Activated naive CD8-positive, alpha-beta T cell treated with anti-CD3 and anti-CD28 coated beads for 36 hours (primary cell): ENCODE data around the gene MAPT. TPM values are rescaled to one million over a fixed set of nuclear protein-coding genes. Genes with fewer than 3 reads are reported as not detected.
"Not testable (repeated sequence)": the region's sequence is repeated elsewhere in the genome, so short reads cannot be mapped to it uniquely, and the experiment has no call there.

Source experiments
- DNase-seq: peaks from one replicate; pipeline ENCODE4 v3.0.0; 2021
- H3K27ac Mint-ChIP-seq: one replicate; pipeline ENCODE4 v1.8.0; 2022; ENCODE audit warnings: mild to moderate bottlenecking, moderate library complexity, mixed read lengths
- H3K27me3 Mint-ChIP-seq: one replicate; pipeline ENCODE4 v1.8.0; 2022; ENCODE audit warnings: mild to moderate bottlenecking, mixed read lengths
- H3K36me3 Mint-ChIP-seq: one replicate; pipeline ENCODE4 v1.8.0; 2021; ENCODE audit warnings: mild to moderate bottlenecking, mixed read lengths
- H3K4me1 Mint-ChIP-seq: one replicate; pipeline ENCODE4 v1.8.0; 2021; ENCODE audit warnings: mixed read lengths
- H3K4me3 Mint-ChIP-seq: one replicate; pipeline ENCODE4 v1.8.0; 2022; ENCODE audit warnings: mild to moderate bottlenecking, moderate library complexity, mixed read lengths
- H3K9me3 Mint-ChIP-seq: one replicate; pipeline ENCODE4 v1.8.0; 2022; ENCODE audit warnings: mixed read lengths
- total RNA-seq, 2 experiments: library from RNA; stranded (reverse); gene quantifications; one replicate each; pipeline ENCODE4 v1.2.3, GENCODE V29; 2021

The MAPT gene
- total RNA-seq, 2 experiments from 2014 or later: 0.68 to 0.88 TPM

- no peak overlapping the region for H3K27ac Mint-ChIP-seq
- peaks cover 3% of the 10 kb centered on the region for H3K27me3 Mint-ChIP-seq
These were observed 25.7 kb downstream of the MAPT start for GRCh38 chr17:45920083-45920482.

GRCh38 chr17:45923511-45924268 is 29.3 kb downstream of the MAPT start:
- Mint-ChIP-seq H3K27ac (no peak overlapping the region), H3K4me1 (no peaks in the 10 kb centered on the region), H3K9me3 (peaks cover 10% of the 10 kb centered on the region), H3K27me3 (no peaks in the 10 kb centered on the region), H3K36me3 (peaks cover 5% of the 10 kb centered on the region), H3K4me3 (no peak overlapping the region)
- no peak for DNase-seq

More at GRCh38 chr17:45920083-45920482, 25.7 kb downstream of the MAPT start:
- Mint-ChIP-seq H3K9me3 (no peaks in the 10 kb centered on the region), H3K4me1 (no peaks in the 10 kb centered on the region), H3K36me3 (no peaks in the 10 kb centered on the region), H3K4me3 (no peak overlapping the region)
- DNase-seq: no peak

- no peaks in the 10 kb centered on the region for H3K4me1 Mint-ChIP-seq
- peaks cover 10% of the 10 kb centered on the region for H3K9me3 Mint-ChIP-seq
- H3K4me3 Mint-ChIP-seq: no peak overlapping the region
These were observed 30.0 kb downstream of the MAPT start for GRCh38 chr17:45924332-45924820.

GRCh38 chr17:45925311-45925710 is 31.0 kb downstream of the MAPT start:
- no peaks in the 10 kb centered on the region for H3K4me1 Mint-ChIP-seq
- H3K9me3 Mint-ChIP-seq: peaks cover 10% of the 10 kb centered on the region
- H3K27ac Mint-ChIP-seq: no peak overlapping the region
- peaks cover 5% of the 10 kb centered on the region for H3K36me3 Mint-ChIP-seq
- no peaks in the 10 kb centered on the region for H3K27me3 Mint-ChIP-seq
- no peak for DNase-seq
- no peak overlapping the region for H3K4me3 Mint-ChIP-seq

More at GRCh38 chr17:45924332-45924820, 30.0 kb downstream of the MAPT start:
- Mint-ChIP-seq H3K27me3 (no peaks in the 10 kb centered on the region), H3K27ac (no peak overlapping the region), H3K36me3 (peaks cover 5% of the 10 kb centered on the region)
- DNase-seq: no peak

GRCh38 chr17:45927247-45927646 is 32.9 kb downstream of the MAPT start:
- Mint-ChIP-seq H3K27ac (no peak overlapping the region), H3K9me3 (peaks cover 10% of the 10 kb centered on the region), H3K4me1 (no peaks in the 10 kb centered on the region), H3K36me3 (peaks cover 5% of the 10 kb centered on the region), H3K27me3 (peaks cover 7% of the 10 kb centered on the region), H3K4me3 (no peak overlapping the region)
- DNase-seq: no peak

- Mint-ChIP-seq H3K36me3 (peaks cover 5% of the 10 kb centered on the region), H3K27me3 (peaks cover 13% of the 10 kb centered on the region), H3K4me3 (no peak overlapping the region), H3K27ac (no peak overlapping the region), H3K4me1 (no peaks in the 10 kb centered on the region), H3K9me3 (peaks cover 10% of the 10 kb centered on the region)
- DNase-seq: no peak
These were observed 35.0 kb downstream of the MAPT start for GRCh38 chr17:45929344-45929743.

GRCh38 chr17:45930420-45930951 is 36.1 kb downstream of the MAPT start:
- H3K27ac Mint-ChIP-seq: no peak overlapping the region
- peaks cover 10% of the 10 kb centered on the region for H3K9me3 Mint-ChIP-seq
- H3K4me3 Mint-ChIP-seq: no peak overlapping the region
- peaks cover 5% of the 10 kb centered on the region for H3K36me3 Mint-ChIP-seq
- peaks cover 14% of the 10 kb centered on the region for H3K27me3 Mint-ChIP-seq
- DNase-seq: no peak
- H3K4me1 Mint-ChIP-seq: no peaks in the 10 kb centered on the region

GRCh38 chr17:45931677-45932076 is 37.3 kb downstream of the MAPT start:
- no peak overlapping the region for H3K27ac Mint-ChIP-seq
- no peak for DNase-seq
- peaks cover 5% of the 10 kb centered on the region for H3K36me3 Mint-ChIP-seq
- H3K4me3 Mint-ChIP-seq: no peak overlapping the region
- H3K4me1 Mint-ChIP-seq: no peaks in the 10 kb centered on the region
- peaks cover 10% of the 10 kb centered on the region for H3K9me3 Mint-ChIP-seq
- peaks cover 25% of the 10 kb centered on the region for H3K27me3 Mint-ChIP-seq

- peaks cover 30% of the 10 kb centered on the region for H3K27me3 Mint-ChIP-seq
- no peaks in the 10 kb centered on the region for H3K9me3 Mint-ChIP-seq
- H3K27ac Mint-ChIP-seq: no peak overlapping the region
- no peaks in the 10 kb centered on the region for H3K36me3 Mint-ChIP-seq
- H3K4me3 Mint-ChIP-seq: no peak overlapping the region
- DNase-seq: no peak
- H3K4me1 Mint-ChIP-seq: no peaks in the 10 kb centered on the region
These were observed 40.0 kb downstream of the MAPT start for GRCh38 chr17:45934044-45934979.

- DNase-seq: no peak
- Mint-ChIP-seq H3K9me3 (no peaks in the 10 kb centered on the region), H3K4me1 (no peaks in the 10 kb centered on the region), H3K27me3 (peaks cover 30% of the 10 kb centered on the region), H3K27ac (no peak overlapping the region), H3K4me3 (no peak overlapping the region), H3K36me3 (no peaks in the 10 kb centered on the region)
These were observed 40.9 kb downstream of the MAPT start for GRCh38 chr17:45935197-45935709.

GRCh38 chr17:45935710-45936509 is 41.6 kb downstream of the MAPT start:
- Mint-ChIP-seq H3K4me1 (no peaks in the 10 kb centered on the region), H3K4me3 (no peak overlapping the region), H3K27me3 (peaks cover 26% of the 10 kb centered on the region), H3K27ac (no peak overlapping the region), H3K9me3 (no peaks in the 10 kb centered on the region), H3K36me3 (no peaks in the 10 kb centered on the region)
- DNase-seq: no peak

GRCh38 chr17:45936610-45937009 is 42.3 kb downstream of the MAPT start:
- H3K27ac Mint-ChIP-seq: no peak overlapping the region
- H3K9me3 Mint-ChIP-seq: no peaks in the 10 kb centered on the region

GRCh38 chr17:45937186-45937585 is 42.8 kb downstream of the MAPT start:
- H3K9me3 Mint-ChIP-seq, H3K27ac Mint-ChIP-seq, DNase-seq, H3K36me3 Mint-ChIP-seq, H3K4me3 Mint-ChIP-seq, H3K4me1 Mint-ChIP-seq: not testable (repeated sequence)
- peaks cover 23% of the 10 kb centered on the region for H3K27me3 Mint-ChIP-seq

More at GRCh38 chr17:45936610-45937009, 42.3 kb downstream of the MAPT start:
- no peak for DNase-seq
- Mint-ChIP-seq H3K36me3 (no peaks in the 10 kb centered on the region), H3K27me3 (peaks cover 23% of the 10 kb centered on the region), H3K4me1 (no peaks in the 10 kb centered on the region), H3K4me3 (no peak overlapping the region)

GRCh38 chr17:45939395-45939794 is 45.0 kb downstream of the MAPT start:
- Mint-ChIP-seq H3K4me3 (no peak overlapping the region), H3K9me3 (no peaks in the 10 kb centered on the region), H3K27me3 (peaks cover 25% of the 10 kb centered on the region), H3K36me3 (no peaks in the 10 kb centered on the region), H3K27ac (no peak overlapping the region), H3K4me1 (no peaks in the 10 kb centered on the region)
- no peak for DNase-seq
